HG03066 (cell line): Measurements from ENCODE around the gene BRF1.

ENCODE experiments used
- ATAC-seq: cut with Tn5 transposase; IDR thresholded peaks from one replicate; pipeline ENCODE4 v1.9.1; 2021; ENCODE audit warnings: low read depth; ENCODE audit not compliant: unreplicated experiment

The BRF1 gene

GRCh38 chr14:105216490-105217247 is 84.1 kb downstream of the BRF1 start:
- ATAC-seq: no peak

GRCh38 chr14:105215602-105216001 is 85.2 kb downstream of the BRF1 start:
- no peak for ATAC-seq

- ATAC-seq: no peak
Measured at GRCh38 chr14:105214324-105214915, 86.4 kb downstream of the BRF1 start.

- ATAC-seq: no peak
Measured at GRCh38 chr14:105213361-105213760, 87.4 kb downstream of the BRF1 start.

- no peak for ATAC-seq
Measured at GRCh38 chr14:105212541-105213300, 88.1 kb downstream of the BRF1 start.

GRCh38 chr14:105211758-105212089 is 89.1 kb downstream of the BRF1 start:
- ATAC-seq: no peak

GRCh38 chr14:105211086-105211757 is 89.6 kb downstream of the BRF1 start:
- no peak for ATAC-seq

GRCh38 chr14:105210266-105211025 is 90.4 kb downstream of the BRF1 start:
- ATAC-seq: no peak

GRCh38 chr14:105209646-105210045 is 91.2 kb downstream of the BRF1 start:
- ATAC-seq: no peak

GRCh38 chr14:105209091-105209490 is 91.7 kb downstream of the BRF1 start:
- no peak for ATAC-seq

- no peak for ATAC-seq
Measured at GRCh38 chr14:105208738-105209075, 92.1 kb downstream of the BRF1 start.

GRCh38 chr14:105207996-105208737 is 92.6 kb downstream of the BRF1 start:
- ATAC-seq: no peak

- no peak for ATAC-seq
Measured at GRCh38 chr14:105207460-105207901, 93.3 kb downstream of the BRF1 start.

GRCh38 chr14:105206873-105207272 is 93.9 kb downstream of the BRF1 start:
- no peak for ATAC-seq

GRCh38 chr14:105205673-105206208 is 95.1 kb downstream of the BRF1 start:
- ATAC-seq: no peak

GRCh38 chr14:105204931-105205672 is 95.7 kb downstream of the BRF1 start:
- ATAC-seq: no peak

- ATAC-seq: no peak
Measured at GRCh38 chr14:105204206-105204930, 96.4 kb downstream of the BRF1 start.

GRCh38 chr14:105203701-105204100 is 97.1 kb downstream of the BRF1 start:
- no peak for ATAC-seq
